SU-DHL-6 (cell line): ENCODE data around the gene NRXN2.

Source experiments
- H2AFZ ChIP-seq: fragments of 200-600 bp; sonication (generic); 2 replicates; pipeline ENCODE4 v1.6.1; 2014; ENCODE audit warnings: low read depth, mild to moderate bottlenecking, moderate library complexity, mixed read lengths, antibody characterized with exemption, low read length; ENCODE audit not compliant: severe bottlenecking
- H3F3A ChIP-seq: fragments of 200-600 bp; shearing (Covaris generic); 2 replicates; pipeline ENCODE4 v1.6.0; 2016; ENCODE audit warnings: antibody characterized with exemption, mild to moderate bottlenecking; ENCODE audit not compliant: insufficient read depth
- H3K27ac ChIP-seq: fragments of 200-600 bp; sonication (generic); 2 replicates; pipeline ENCODE4 v1.5.1; 2016; ENCODE audit warnings: low read depth, mild to moderate bottlenecking, low read length, moderate library complexity, mixed read lengths
- H3K27me3 ChIP-seq: fragments of 200-600 bp; sonication (generic), shearing (Covaris generic); 2 replicates; pipeline ENCODE4 v1.6.0; 2014; ENCODE audit warnings: mild to moderate bottlenecking, low read length
- H3K36me3 ChIP-seq: fragments of 200-600 bp; sonication (generic); 2 replicates; pipeline ENCODE4 v1.6.1; 2014; ENCODE audit warnings: mild to moderate bottlenecking, low read length, mixed read lengths
- H3K4me2 ChIP-seq: fragments of 300-600, 200-600 bp; shearing (Covaris generic), sonication (generic); 2 replicates; pipeline ENCODE4 v1.6.0; 2014; ENCODE audit warnings: low read length, low read depth, mild to moderate bottlenecking; ENCODE audit not compliant: poor library complexity, severe bottlenecking
- H3K4me3 ChIP-seq: fragments of 200-600 bp; sonication (generic); 2 replicates; pipeline ENCODE4 v1.5.1; 2014; ENCODE audit warnings: antibody characterized with exemption, low read length, mild to moderate bottlenecking, mixed read lengths; ENCODE audit not compliant: insufficient read depth, poor library complexity, severe bottlenecking
- H3K79me2 ChIP-seq: fragments of 200-600 bp; sonication (generic); 2 replicates; pipeline ENCODE4 v1.6.1; 2014; ENCODE audit warnings: mild to moderate bottlenecking, low read length, moderate library complexity; ENCODE audit not compliant: insufficient read depth
- H3K9ac ChIP-seq: fragments of 200-600 bp; sonication (generic); 2 replicates; pipeline ENCODE4 v1.7.0; 2014; ENCODE audit warnings: mild to moderate bottlenecking, low read length
- H3K9me2 ChIP-seq: fragments of 200-600 bp; sonication (generic); replicated peaks from 2 replicates; pipeline ENCODE4 v1.6.1; 2014; ENCODE audit warnings: low read length; ENCODE audit not compliant: insufficient read depth
- H3K9me3 ChIP-seq: fragments of 200-600 bp; sonication (generic); 2 replicates; pipeline ENCODE4 v1.6.1; 2014; ENCODE audit warnings: low read length, mixed read lengths; ENCODE audit not compliant: insufficient read depth
- H4K20me1 ChIP-seq: fragments of 200-600 bp; sonication (generic); 2 replicates; pipeline ENCODE4 v1.6.1; 2014; ENCODE audit warnings: low read depth, mild to moderate bottlenecking, antibody characterized with exemption, low read length, moderate library complexity, mixed read lengths
- EZH2phosphoT487 ChIP-seq: fragments of 200-600 bp; sonication (generic), shearing (Covaris generic); conservative IDR thresholded peaks from 2 replicates; pipeline ENCODE4 v1.6.1; 2018; ENCODE audit warnings: mild to moderate bottlenecking, antibody characterized with exemption, low read length, moderate library complexity, mixed read lengths
- TF ChIP-seq, protein P1 (sequence below): fragments of 200-600 bp; sonication (generic); IDR thresholded peaks from one replicate; pipeline ENCODE4 v1.5.1; 2017; ENCODE audit warnings: antibody characterized with exemption, mild to moderate bottlenecking, low read length, moderate library complexity; ENCODE audit not compliant: insufficient read depth, poor library complexity, severe bottlenecking

Gene NRXN2

DNA sequence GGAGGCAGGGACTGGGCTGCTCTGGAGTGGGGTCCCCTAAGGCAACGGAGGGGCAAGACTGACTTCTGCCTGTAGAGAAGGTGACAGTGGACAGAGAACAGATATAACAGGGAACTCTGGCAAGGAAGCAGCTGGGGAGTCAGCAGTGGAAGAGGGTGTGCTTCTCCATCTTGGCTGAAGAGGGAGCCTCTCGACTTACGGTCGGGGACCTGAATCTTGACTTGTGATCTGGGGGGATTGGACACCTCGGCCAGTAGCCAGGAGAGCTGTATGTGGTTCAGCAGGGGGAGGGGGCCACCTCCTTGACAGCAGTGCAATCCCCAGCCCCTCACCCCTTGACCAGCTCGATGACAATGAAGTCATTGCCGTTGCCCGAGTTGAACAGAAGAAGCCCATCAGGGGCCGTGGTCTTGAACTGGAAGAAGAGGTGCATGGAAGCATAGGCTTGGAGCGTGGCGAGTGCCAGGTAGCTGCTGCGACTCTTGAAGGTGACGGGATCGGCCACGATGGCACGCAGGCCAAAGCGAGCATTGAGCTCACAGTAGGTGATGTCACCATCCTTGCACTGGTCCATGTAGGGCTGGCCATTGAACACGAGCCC, 72.0 kb downstream of the NRXN2 start:
- no peaks in the 10 kb centered on the region for H3K27me3 ChIP-seq
- no peaks in the 10 kb centered on the region for H3F3A ChIP-seq
- no peak overlapping the region for H3K4me3 ChIP-seq
- no peaks in the 10 kb centered on the region for H3K9me3 ChIP-seq
- H4K20me1 ChIP-seq, result no peaks in the 10 kb centered on the region; the same call in 1 of the 2 replicates
- no peak overlapping the region for H3K9ac ChIP-seq
- no peak overlapping the region for H2AFZ ChIP-seq
- no peaks in the 10 kb centered on the region for H3K79me2 ChIP-seq
- TF ChIP-seq, protein P1, sequence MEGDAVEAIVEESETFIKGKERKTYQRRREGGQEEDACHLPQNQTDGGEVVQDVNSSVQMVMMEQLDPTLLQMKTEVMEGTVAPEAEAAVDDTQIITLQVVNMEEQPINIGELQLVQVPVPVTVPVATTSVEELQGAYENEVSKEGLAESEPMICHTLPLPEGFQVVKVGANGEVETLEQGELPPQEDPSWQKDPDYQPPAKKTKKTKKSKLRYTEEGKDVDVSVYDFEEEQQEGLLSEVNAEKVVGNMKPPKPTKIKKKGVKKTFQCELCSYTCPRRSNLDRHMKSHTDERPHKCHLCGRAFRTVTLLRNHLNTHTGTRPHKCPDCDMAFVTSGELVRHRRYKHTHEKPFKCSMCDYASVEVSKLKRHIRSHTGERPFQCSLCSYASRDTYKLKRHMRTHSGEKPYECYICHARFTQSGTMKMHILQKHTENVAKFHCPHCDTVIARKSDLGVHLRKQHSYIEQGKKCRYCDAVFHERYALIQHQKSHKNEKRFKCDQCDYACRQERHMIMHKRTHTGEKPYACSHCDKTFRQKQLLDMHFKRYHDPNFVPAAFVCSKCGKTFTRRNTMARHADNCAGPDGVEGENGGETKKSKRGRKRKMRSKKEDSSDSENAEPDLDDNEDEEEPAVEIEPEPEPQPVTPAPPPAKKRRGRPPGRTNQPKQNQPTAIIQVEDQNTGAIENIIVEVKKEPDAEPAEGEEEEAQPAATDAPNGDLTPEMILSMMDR, result peak; percentile 32
- TF ChIP-seq EZH2phosphoT487, result no peak
- no peak overlapping the region for H3K4me2 ChIP-seq
- no peak overlapping the region for H3K27ac ChIP-seq
- H3K36me3 ChIP-seq, result no peaks in the 10 kb centered on the region
- H3K9me2 ChIP-seq, result no peaks in the 10 kb centered on the region

DNA sequence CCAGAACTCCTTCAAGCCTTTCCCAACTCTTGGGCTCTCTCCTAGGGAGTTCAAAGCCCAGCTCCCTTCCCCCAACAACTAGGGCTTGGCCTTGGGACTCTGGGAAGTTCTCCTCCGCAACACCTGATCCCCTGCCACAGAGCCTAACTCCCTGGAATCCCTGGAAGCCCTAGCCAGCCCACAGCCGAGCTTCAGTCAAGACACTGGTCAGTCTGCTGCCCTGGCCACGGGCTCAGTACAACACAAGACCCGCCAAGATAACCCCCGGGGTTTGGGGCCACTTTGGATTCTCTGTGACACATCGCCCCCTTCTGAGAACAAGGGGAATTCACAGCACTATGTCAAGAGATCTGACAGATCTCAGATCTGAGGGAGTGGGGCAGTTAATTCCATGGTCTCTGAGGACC, 73.7 kb downstream of the NRXN2 start:
- Histone ChIP-seq H3K9me2 (no peaks in the 10 kb centered on the region), H3K4me2 (no peak overlapping the region), H3K4me3 (no peak overlapping the region), H3F3A (no peaks in the 10 kb centered on the region), H3K9me3 (no peaks in the 10 kb centered on the region), H3K9ac (no peak overlapping the region), H4K20me1 (no peaks in the 10 kb centered on the region; the same call in 1 of the 2 replicates), H3K36me3 (no peaks in the 10 kb centered on the region), H3K27me3 (no peaks in the 10 kb centered on the region), H2AFZ (no peak overlapping the region), H3K79me2 (no peaks in the 10 kb centered on the region), H3K27ac (no peak overlapping the region)
- no peak for TF ChIP-seq EZH2phosphoT487
- TF ChIP-seq, protein P1, result no peak

DNA sequence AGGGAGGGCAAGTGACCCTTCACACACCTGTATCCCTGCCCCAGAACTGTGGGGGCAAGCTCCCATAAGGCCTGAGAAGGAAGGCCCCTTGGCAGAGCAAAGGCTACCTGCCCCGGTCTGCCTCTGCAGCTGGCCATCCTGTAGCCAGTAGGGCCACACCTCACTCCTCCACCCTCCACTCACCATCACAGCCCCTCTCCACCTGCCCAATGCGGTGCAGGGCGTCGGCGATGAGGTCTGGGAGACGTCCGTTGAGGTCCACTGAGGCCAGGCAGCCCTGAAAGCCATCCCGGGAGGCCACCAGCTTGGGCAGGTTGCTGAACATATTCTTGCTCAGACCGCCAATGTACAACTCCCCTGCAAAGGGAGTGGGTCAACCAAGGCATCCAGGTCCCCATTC, 74.4 kb downstream of the NRXN2 start:
- Histone ChIP-seq H3K36me3 (no peaks in the 10 kb centered on the region), H3K27ac (no peak overlapping the region), H3F3A (no peaks in the 10 kb centered on the region), H3K4me3 (no peak overlapping the region), H2AFZ (no peak overlapping the region), H3K79me2 (no peaks in the 10 kb centered on the region), H3K9me3 (no peaks in the 10 kb centered on the region), H3K27me3 (no peaks in the 10 kb centered on the region), H3K9ac (no peak overlapping the region), H3K4me2 (no peak overlapping the region), H3K9me2 (no peaks in the 10 kb centered on the region), H4K20me1 (no peaks in the 10 kb centered on the region; the same call in 1 of the 2 replicates)
- TF ChIP-seq, protein P1, result no peak
- no peak for TF ChIP-seq EZH2phosphoT487
